LNCaP clone FGC (cell line): ENCODE data around the gene GPC5.
"Not testable (repeated sequence)": the region's sequence is repeated elsewhere in the genome, so short reads cannot be mapped to it uniquely, and the experiment has no call there.

Source experiments
- DNase-seq: peaks from one replicate; pipeline ENCODE4 v3.0.0-alpha.2; 2011; ENCODE audit warnings: low read depth
- H3K4me3 ChIP-seq: 2 replicates; pipeline ENCODE4 v1.5.1; 2011; ENCODE audit warnings: mild to moderate bottlenecking, low read depth, low read length, control low read depth
- CTCF ChIP-seq: IDR thresholded peaks from 2 replicates; pipeline ENCODE4 v1.5.1; 2012; ENCODE audit warnings: mild to moderate bottlenecking; ENCODE audit not compliant: control insufficient read depth, insufficient read depth; ENCODE audit errors: extremely low read depth

GPC5 gene

GRCh38 chr13:91889641-91890040 lies 491.2 kb downstream of the GPC5 start:
- H3K4me3 ChIP-seq: no peak overlapping the region
- DNase-seq: no peak
- TF ChIP-seq CTCF: no peak

- no peak overlapping the region for H3K4me3 ChIP-seq
- no peak for TF ChIP-seq CTCF
Measured at GRCh38 chr13:91891141-91891540, 492.7 kb downstream of the GPC5 start.

GRCh38 chr13:91893040-91893439 lies 494.6 kb downstream of the GPC5 start:
- DNase-seq: no peak
- H3K4me3 ChIP-seq: no peak overlapping the region
- TF ChIP-seq CTCF: no peak

More at GRCh38 chr13:91891141-91891540, 492.7 kb downstream of the GPC5 start:
- DNase-seq: no peak

GRCh38 chr13:91894316-91894715 lies 495.9 kb downstream of the GPC5 start:
- no peak overlapping the region for H3K4me3 ChIP-seq
- DNase-seq: peak; percentile 59
- no peak for TF ChIP-seq CTCF

- no peak for DNase-seq
- TF ChIP-seq CTCF: no peak
- H3K4me3 ChIP-seq: no peak overlapping the region
Measured at GRCh38 chr13:91896547-91896946, 498.1 kb downstream of the GPC5 start.

GRCh38 chr13:91898986-91899385 lies 500.6 kb downstream of the GPC5 start:
- DNase-seq: not testable (repeated sequence)

GRCh38 chr13:91902291-91902690 lies 503.9 kb downstream of the GPC5 start:
- no peak for TF ChIP-seq CTCF
- DNase-seq: no peak
- no peak overlapping the region for H3K4me3 ChIP-seq

More at GRCh38 chr13:91898986-91899385, 500.6 kb downstream of the GPC5 start:
- not testable (repeated sequence) for H3K4me3 ChIP-seq
